ENCODE measurements around the gene ZNF165. TPM values are rescaled to one million over a fixed set of nuclear protein-coding genes. Genes with fewer than 3 reads are reported as not detected.
A peak's percentile ranks its signal among the peaks of the same experiment; 100 is the strongest.

The ZNF165 gene
- total and polyA plus RNA-seq, 12 donors: 0.56 to 3.9 (median 0.97) TPM

- no peaks in the 10 kb centered on the region for H3K27me3 ChIP-seq
- H3K9me3 ChIP-seq (replicated peaks in 1 of 3): no peaks in the 10 kb centered on the region
- H3K36me3 ChIP-seq (replicated peaks in 1 of 2): no peaks in the 10 kb centered on the region
- H3K4me1 ChIP-seq (replicated peaks in 1 of 2): peaks cover 6 to 8% of the 10 kb centered on the region in 2 donors
- no peak overlapping the region for H3K27ac ChIP-seq
- DNase-seq: no peak
- intact Hi-C loops (cut with DNase I): no loop called here
- H3K4me3 ChIP-seq: no peak overlapping the region
- TF ChIP-seq CTCF (IDR thresholded peaks at IDR 0.05) (no peak), POLR2A (IDR thresholded peaks at IDR 0.05) (no peak)
These were observed 2.3 kb upstream of the ZNF165 start for GRCh38 chr6:28078050-28078449.

- Histone ChIP-seq H3K27me3 (no peaks in the 10 kb centered on the region), H3K27ac (no peak overlapping the region), H3K4me1 (replicated peaks in 1 of 2) (peaks cover 6 to 8% of the 10 kb centered on the region in 2 donors), H3K9me3 (replicated peaks in 1 of 3) (no peaks in the 10 kb centered on the region), H3K36me3 (replicated peaks in 1 of 2) (no peaks in the 10 kb centered on the region), H3K4me3 (no peak overlapping the region)
- TF ChIP-seq POLR2A (IDR thresholded peaks at IDR 0.05): no peak
- TF ChIP-seq CTCF (IDR thresholded peaks at IDR 0.05): no peak
- no peak for DNase-seq
- intact Hi-C loops (cut with DNase I): no loop called here
- 87 to 94% (median 90%) methylated on average over 6 of the region's 6 CpGs for WGBS, 4 donors
These were observed 1.5 kb upstream of the ZNF165 start for GRCh38 chr6:28078836-28079235.

- peak; percentile 92 to 99 (median 97) for DNase-seq
- no peak for TF ChIP-seq CTCF (IDR thresholded peaks at IDR 0.05)
- TF ChIP-seq POLR2A (IDR thresholded peaks at IDR 0.05): peak in 1 of 2 donors; percentile 65
- intact Hi-C loops (cut with DNase I): loop anchor here in 1 of 2 donors (10.0 kb wide), 1 partner anchor 274 kb away; no protein-coding TSS in a partner anchor
- H3K4me1 ChIP-seq (replicated peaks in 1 of 2): peaks cover 6 to 8% of the 10 kb centered on the region in 2 donors
- peak overlapping the region; percentile 48 to 66 (median 54) for H3K4me3 ChIP-seq
- H3K27me3 ChIP-seq: no peaks in the 10 kb centered on the region
- WGBS, 4 donors: 0 to 1% (median 0%) methylated on average over 15 to 46 of the region's 46 CpGs
- H3K36me3 ChIP-seq (replicated peaks in 1 of 2): no peaks in the 10 kb centered on the region
- H3K9me3 ChIP-seq (replicated peaks in 1 of 3): no peaks in the 10 kb centered on the region
- H3K27ac ChIP-seq: peak overlapping the region; percentile 46 to 94 (median 82)
These were observed 490 bp downstream of the ZNF165 start for GRCh38 chr6:28080631-28081485.

GRCh38 chr6:28081486-28081751 lies 1.1 kb downstream of the ZNF165 start:
- peaks cover 6 to 8% of the 10 kb centered on the region in 2 donors for H3K4me1 ChIP-seq (replicated peaks in 1 of 2)
- TF ChIP-seq POLR2A (IDR thresholded peaks at IDR 0.05) (no peak), CTCF (IDR thresholded peaks at IDR 0.05) (no peak)
- WGBS, 4 donors: 9 to 12% (median 11%) methylated on average over 4 of the region's 4 CpGs
- no peaks in the 10 kb centered on the region for H3K27me3 ChIP-seq
- H3K36me3 ChIP-seq (replicated peaks in 1 of 2): no peaks in the 10 kb centered on the region
- no peak for DNase-seq
- H3K4me3 ChIP-seq: peak overlapping the region in 2 of 4 donors; percentile 58 to 66
- no peaks in the 10 kb centered on the region for H3K9me3 ChIP-seq (replicated peaks in 1 of 3)
- intact Hi-C loops (cut with DNase I): loop anchor here in 1 of 2 donors (10.0 kb wide), 1 partner anchor 273 kb away; no protein-coding TSS in a partner anchor
- peak overlapping the region in 3 of 5 donors; percentile 82 to 94 (median 90) for H3K27ac ChIP-seq

All from adrenal gland (tissue), 12 donors.